ENCODE results near the gene BAHD1. TPM values are rescaled to one million over a fixed set of nuclear protein-coding genes. Genes with fewer than 3 reads are reported as not detected.
A peak's percentile ranks its signal among the peaks of the same experiment; 100 is the strongest.

The BAHD1 gene
- total RNA-seq (10 to 100 TPM; 12.8 to 28.4 (median 16.1) TPM), polyA plus RNA-seq (10 to 100 TPM in 1 of 2 donors, 1 to 10 TPM in 1; 7.8 to 17.3 TPM)
- long read RNA-seq, donor 1, full-length matches to known transcripts = 2 of 23 reads
- long read RNA-seq, donor 1, partial matches to known transcripts = 15 of 23 reads
- long read RNA-seq, donor 1, other reads (novel, unspliced or antisense) = 6 of 23 reads
- long read RNA-seq, donor 2, full-length matches to known transcripts = 10 of 41 reads
- long read RNA-seq, donor 2, partial matches to known transcripts = 19 of 41 reads
- long read RNA-seq, donor 2, other reads (novel, unspliced or antisense) = 12 of 41 reads
- long read RNA-seq, donor 3, full-length matches to known transcripts = 4 of 38 reads
- long read RNA-seq, donor 3, partial matches to known transcripts = 18 of 38 reads
- long read RNA-seq, donor 3, other reads (novel, unspliced or antisense) = 16 of 38 reads

DNA sequence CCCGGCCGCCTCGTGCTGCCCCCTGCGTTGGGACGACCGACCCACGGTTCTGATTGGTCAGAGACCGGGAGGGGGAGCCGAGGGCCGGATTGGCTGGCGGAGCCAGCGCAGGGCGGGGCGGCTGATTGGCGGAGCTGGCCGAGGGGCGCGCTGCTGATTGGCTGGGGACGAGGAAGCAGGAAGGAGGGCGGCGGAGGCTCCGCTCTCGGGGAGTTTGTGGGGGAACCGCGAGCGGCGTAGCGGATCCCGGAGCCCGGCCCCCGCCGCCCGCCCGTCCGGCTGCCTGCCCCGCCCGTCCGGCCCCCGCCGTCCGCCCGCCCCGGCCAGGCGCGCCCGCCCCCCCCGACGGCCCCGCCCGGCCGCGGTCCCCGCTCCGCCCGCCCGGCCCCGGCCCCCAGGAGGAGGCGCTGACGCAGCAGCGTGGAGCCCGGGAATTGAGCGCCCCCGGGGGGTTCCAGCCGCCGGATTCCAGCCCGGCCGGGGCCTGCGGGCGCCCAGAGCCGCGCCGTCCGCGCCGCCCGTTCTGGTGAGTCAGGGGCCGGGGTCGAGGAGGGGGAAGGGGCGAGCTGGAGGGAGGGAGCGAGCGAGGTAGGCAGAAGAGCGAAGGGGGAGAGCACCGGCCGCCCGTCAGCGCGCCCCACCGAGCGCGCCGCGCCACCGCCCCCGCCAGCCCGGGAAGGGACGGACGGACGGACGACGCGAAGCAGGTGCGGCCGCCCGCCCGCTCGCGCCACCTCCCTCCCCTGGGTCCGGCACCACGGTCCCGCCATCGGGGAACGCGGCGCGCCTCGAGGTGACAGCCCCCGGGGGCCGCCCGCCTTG lies at the start of gene BAHD1:
Gene BAHD1 (plus strand): TSS at position 211 of the 822 bp plus-strand sequence. CDS start 17,512 bp downstream, outside the sequence.
- ATAC-seq = peak; percentile 91 to 95 (median 92)
- H3K9me3 ChIP-seq = no peaks in the 10 kb centered on the region
- H3K27me3 ChIP-seq = peaks cover 0 to 27% (median 13%) of the 10 kb centered on the region in 9 donors
- no peaks in the 10 kb centered on the region for H3K36me3 ChIP-seq
- intact Hi-C loops (cut with DNase I) = loop anchor here in 5 of 10 donors (1.0 to 10.0 kb wide), 5 partner anchors 29 to 71 kb away; partner anchors contain the start of gene CHST14 (in 1 of the 5)
- TF ChIP-seq, protein P1, sequence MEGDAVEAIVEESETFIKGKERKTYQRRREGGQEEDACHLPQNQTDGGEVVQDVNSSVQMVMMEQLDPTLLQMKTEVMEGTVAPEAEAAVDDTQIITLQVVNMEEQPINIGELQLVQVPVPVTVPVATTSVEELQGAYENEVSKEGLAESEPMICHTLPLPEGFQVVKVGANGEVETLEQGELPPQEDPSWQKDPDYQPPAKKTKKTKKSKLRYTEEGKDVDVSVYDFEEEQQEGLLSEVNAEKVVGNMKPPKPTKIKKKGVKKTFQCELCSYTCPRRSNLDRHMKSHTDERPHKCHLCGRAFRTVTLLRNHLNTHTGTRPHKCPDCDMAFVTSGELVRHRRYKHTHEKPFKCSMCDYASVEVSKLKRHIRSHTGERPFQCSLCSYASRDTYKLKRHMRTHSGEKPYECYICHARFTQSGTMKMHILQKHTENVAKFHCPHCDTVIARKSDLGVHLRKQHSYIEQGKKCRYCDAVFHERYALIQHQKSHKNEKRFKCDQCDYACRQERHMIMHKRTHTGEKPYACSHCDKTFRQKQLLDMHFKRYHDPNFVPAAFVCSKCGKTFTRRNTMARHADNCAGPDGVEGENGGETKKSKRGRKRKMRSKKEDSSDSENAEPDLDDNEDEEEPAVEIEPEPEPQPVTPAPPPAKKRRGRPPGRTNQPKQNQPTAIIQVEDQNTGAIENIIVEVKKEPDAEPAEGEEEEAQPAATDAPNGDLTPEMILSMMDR (IDR thresholded peaks at IDR 0.05) = peak in 5 of 12 donors; percentile 3 to 50 (median 7)
- peak in 1 of 2 donors; percentile 49 for TF ChIP-seq POLR2A (IDR thresholded peaks at IDR 0.05)
- H3K4me1 ChIP-seq = peaks cover 7 to 85% (median 53%) of the 10 kb centered on the region in 12 donors
- 0% methylated on average over 8 to 119 of the region's 119 CpGs for WGBS, 4 donors
- peak; percentile 98 to 99 (median 99) for DNase-seq
- H3K27ac ChIP-seq = peak within 1 kb of the TSS in 11 of 12 donors; percentile 70 to 86 (median 80)
- H3K4me3 ChIP-seq = peak within 1 kb of the TSS; percentile 75 to 100 (median 93)

DNA sequence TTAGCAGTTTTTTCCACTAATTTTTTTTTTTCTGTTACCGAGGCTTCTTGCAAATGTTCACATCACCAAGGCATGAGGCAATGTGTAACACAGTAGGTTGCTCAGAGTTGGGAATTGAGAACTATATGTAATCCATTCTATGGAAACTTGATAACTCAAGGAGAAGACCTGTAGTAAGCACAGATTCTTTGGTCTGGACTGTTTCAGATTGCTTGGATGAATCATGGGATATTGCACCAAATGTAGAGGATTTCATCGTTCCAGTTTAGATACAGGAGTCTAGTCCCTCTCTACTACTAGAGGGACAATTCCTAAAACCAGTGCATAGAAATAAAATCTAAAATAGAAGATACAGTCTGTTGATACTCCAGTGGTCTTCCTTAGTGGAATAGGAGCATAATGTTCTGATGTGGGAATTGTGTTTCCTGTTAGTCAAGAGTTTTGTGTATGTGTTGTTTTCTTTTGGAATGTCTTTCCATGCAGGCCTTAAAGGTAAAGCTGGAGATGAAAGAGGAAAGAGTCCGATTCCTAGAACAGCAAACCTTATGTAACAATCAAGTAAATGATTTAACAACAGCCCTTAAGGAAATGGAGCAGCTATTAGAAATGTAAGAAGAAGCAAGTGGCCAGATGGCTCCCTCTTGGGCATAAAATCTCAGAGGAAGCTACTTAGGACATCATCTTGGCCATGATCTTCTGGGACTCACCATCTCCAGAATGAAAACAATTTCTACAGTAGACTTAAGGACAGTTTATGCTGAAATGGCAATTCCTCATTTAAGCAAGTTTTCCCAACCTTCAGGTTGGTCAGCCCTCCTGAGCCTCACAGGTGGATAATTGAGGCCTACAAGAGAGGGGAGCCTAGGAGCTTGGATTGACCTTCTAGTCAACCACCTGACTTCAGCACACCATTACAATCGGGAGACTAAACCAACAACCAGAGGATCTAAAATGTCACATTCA lies 47.5 kb upstream of the BAHD1 start:
- TF ChIP-seq POLR2A (IDR thresholded peaks at IDR 0.05) = no peak
- TF ChIP-seq, protein P1 (IDR thresholded peaks at IDR 0.05) = no peak
- Histone ChIP-seq H3K4me3 (no peak overlapping the region), H3K9me3 (no peaks in the 10 kb centered on the region), H3K4me1 (peaks cover 0 to 24% (median 0%) of the 10 kb centered on the region in 12 donors), H3K27ac (no peak overlapping the region), H3K36me3 (peaks cover 0 to 54% (median 49%) of the 10 kb centered on the region in 9 donors), H3K27me3 (no peaks in the 10 kb centered on the region)
- intact Hi-C loops (cut with DNase I) = no loop called here
- ATAC-seq = no peak
- WGBS, 4 donors = 95 to 96% (median 95%) methylated on average over 4 of the region's 4 CpGs
- DNase-seq = no peak

DNA sequence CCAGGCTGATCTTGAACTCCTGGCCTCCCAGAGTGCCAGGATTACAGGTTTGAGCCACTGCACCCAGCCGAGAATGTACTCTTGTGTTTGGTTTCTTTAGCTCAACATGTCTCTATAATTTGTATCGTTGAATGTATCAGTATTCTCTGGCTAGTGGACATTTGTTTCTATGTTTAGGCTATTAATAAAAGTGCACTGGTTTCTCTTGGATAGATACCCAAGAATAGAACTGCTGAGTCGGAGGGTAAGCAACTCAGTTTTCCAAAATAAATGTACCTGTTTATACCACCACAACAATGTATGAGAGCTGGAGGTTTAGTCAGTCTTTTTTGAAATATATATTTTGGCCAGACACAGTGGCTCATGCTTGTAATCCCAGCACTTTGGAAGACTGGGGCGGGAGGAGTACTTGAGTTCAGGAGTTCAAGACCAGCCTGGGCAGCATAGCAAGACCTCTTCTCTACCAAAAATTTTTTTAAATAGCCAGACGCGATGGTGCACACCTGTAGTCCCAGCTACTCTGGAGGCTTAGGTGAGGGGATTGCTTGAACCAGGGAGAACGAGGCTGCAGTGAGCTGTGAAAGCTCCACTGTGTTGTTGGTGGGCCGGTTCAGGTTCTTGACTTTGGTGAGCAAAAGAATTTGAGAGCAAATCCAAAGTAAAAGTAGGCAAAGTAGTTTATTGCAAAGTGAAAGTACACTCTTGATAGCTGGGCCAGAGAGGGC lies 42.9 kb upstream of the BAHD1 start:
- intact Hi-C loops (cut with DNase I) = no loop called here

More for the DNA sequence above, 42.9 kb upstream of the BAHD1 start:
- H3K4me1 ChIP-seq = peaks cover 0 to 21% (median 0%) of the 10 kb centered on the region in 12 donors
- H3K4me3 ChIP-seq = no peak overlapping the region
- peaks cover 0 to 16% (median 14%) of the 10 kb centered on the region in 9 donors for H3K36me3 ChIP-seq
- 78 to 82% (median 81%) methylated on average over 8 of the region's 8 CpGs for WGBS, 4 donors
- H3K9me3 ChIP-seq = no peaks in the 10 kb centered on the region
- H3K27me3 ChIP-seq = no peaks in the 10 kb centered on the region
- TF ChIP-seq, protein P1 (IDR thresholded peaks at IDR 0.05) = no peak
- no peak for TF ChIP-seq POLR2A (IDR thresholded peaks at IDR 0.05)
- ATAC-seq (peak in 1 of 4 donors; percentile 47), DNase-seq (no peak)
- peak overlapping the region in 2 of 12 donors; percentile 1 to 18 for H3K27ac ChIP-seq
